Fibroblast of lung (primary cell): ENCODE results near the gene RPS6KA2.

Source experiments
- EZH2 ChIP-seq: IDR thresholded peaks from 2 replicates; pipeline ENCODE4 v1.5.1; 2012; ENCODE audit warnings: low read length, control low read depth, mild to moderate bottlenecking; ENCODE audit errors: missing control alignments
- TF ChIP-seq, protein P1 (sequence below), 2 donors: IDR thresholded peaks in 1 of 2; conservative IDR thresholded peaks in 1 of 2; 1 replicate in 1 of 2; 2 replicates in 1 of 2; pipeline ENCODE4 v1.5.1; 2011 to 2012; ENCODE audit warnings: low read length in 2 of 2, control low read depth in 1 of 2, inconsistent platforms in 1 of 2, low read depth in 1 of 2, mild to moderate bottlenecking in 1 of 2

DNA sequence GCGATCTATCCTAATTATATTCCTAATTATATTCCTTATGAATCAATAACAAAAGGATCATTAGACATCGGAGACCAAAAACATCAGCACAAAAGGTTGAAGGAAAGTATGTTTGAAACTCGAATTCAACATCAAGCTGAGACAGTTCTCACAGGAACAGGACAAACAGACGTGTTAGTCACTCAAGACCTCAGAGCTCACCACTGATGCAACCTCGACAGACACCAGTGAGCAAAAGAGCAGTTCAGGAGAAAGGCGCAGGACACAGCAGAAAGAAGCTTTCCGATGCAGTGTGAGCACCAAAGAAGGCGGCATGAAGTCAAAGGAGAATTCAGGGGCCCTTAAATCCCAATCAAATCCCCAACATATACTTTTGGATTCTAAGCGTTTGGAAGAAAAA lies 34.2 kb downstream of the RPS6KA2 start:
- TF ChIP-seq, protein P1, sequence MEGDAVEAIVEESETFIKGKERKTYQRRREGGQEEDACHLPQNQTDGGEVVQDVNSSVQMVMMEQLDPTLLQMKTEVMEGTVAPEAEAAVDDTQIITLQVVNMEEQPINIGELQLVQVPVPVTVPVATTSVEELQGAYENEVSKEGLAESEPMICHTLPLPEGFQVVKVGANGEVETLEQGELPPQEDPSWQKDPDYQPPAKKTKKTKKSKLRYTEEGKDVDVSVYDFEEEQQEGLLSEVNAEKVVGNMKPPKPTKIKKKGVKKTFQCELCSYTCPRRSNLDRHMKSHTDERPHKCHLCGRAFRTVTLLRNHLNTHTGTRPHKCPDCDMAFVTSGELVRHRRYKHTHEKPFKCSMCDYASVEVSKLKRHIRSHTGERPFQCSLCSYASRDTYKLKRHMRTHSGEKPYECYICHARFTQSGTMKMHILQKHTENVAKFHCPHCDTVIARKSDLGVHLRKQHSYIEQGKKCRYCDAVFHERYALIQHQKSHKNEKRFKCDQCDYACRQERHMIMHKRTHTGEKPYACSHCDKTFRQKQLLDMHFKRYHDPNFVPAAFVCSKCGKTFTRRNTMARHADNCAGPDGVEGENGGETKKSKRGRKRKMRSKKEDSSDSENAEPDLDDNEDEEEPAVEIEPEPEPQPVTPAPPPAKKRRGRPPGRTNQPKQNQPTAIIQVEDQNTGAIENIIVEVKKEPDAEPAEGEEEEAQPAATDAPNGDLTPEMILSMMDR (conservative IDR thresholded peaks at IDR 0.05 in 1 of 2, IDR thresholded peaks at IDR 0.05 in 1 of 2; ENCODE audit: low read depth in 1 of 2, low read length in 2 of 2) = no peak
- TF ChIP-seq EZH2 = no peak
